Keratinocyte (primary cell): ENCODE results near the gene NDUFS8. TPM values are rescaled to one million over a fixed set of nuclear protein-coding genes. Genes with fewer than 3 reads are reported as not detected.
A peak's percentile ranks its signal among the peaks of the same experiment; 100 is the strongest.

Experiments used
- DNase-seq: peaks from one replicate; pipeline ENCODE4 v3.0.0-alpha.2; 2011; ENCODE audit warnings: low read depth, missing footprints, low spot score
- FAIRE-seq: peaks from 2 replicates; lab custom pipeline; 2011; peaks lifted over from hg19 to GRCh38; lab: Jason Lieb, UNC
- H2AFZ ChIP-seq: 2 replicates; pipeline ENCODE4 v1.6.0; 2012; ENCODE audit warnings: low read length, control low read depth, inconsistent platforms; ENCODE audit not compliant: control insufficient read depth
- H3K27ac ChIP-seq: 2 replicates; pipeline ENCODE4 v1.5.1; 2011; ENCODE audit warnings: low read length; ENCODE audit not compliant: control insufficient read depth, insufficient read depth
- H3K27me3 ChIP-seq: 3 replicates; pipeline ENCODE4 v1.6.0; 2011; ENCODE audit warnings: low read length; ENCODE audit not compliant: control insufficient read depth, insufficient read depth; ENCODE audit errors: extremely low read depth
- H3K36me3 ChIP-seq, 2 experiments: 2 replicates in 1 of 2; 3 replicates in 1 of 2; pipeline ENCODE4 v1.5.1; 2011; ENCODE audit warnings: low read length in 2 of 2, mild to moderate bottlenecking in 1 of 2; ENCODE audit not compliant: control insufficient read depth in 2 of 2, insufficient read depth in 2 of 2; ENCODE audit errors: extremely low read depth in 1 of 2
- H3K4me1 ChIP-seq: 3 replicates; pipeline ENCODE4 v1.5.1; 2011; ENCODE audit warnings: low read length; ENCODE audit not compliant: control insufficient read depth, insufficient read depth; ENCODE audit errors: extremely low read depth
- H3K4me2 ChIP-seq: 3 replicates; pipeline ENCODE4 v1.6.0; 2011; ENCODE audit warnings: low read depth, low read length; ENCODE audit not compliant: control insufficient read depth, insufficient read depth; ENCODE audit errors: extremely low read depth
- H3K4me3 ChIP-seq, 3 experiments: fragments of 200-600 bp in 1 of 3; sonication (generic) in 1 of 3; 2 replicates in 2 of 3; 3 replicates in 1 of 3; pipeline ENCODE4 v1.5.1; 2011 to 2016; ENCODE audit warnings: low read length in 3 of 3, mild to moderate bottlenecking in 3 of 3, control low read depth in 2 of 3, inconsistent platforms in 1 of 3, low read depth in 1 of 3, mixed read lengths in 1 of 3, mixed run types in 1 of 3, moderate library complexity in 1 of 3; ENCODE audit not compliant: control insufficient read depth in 2 of 3, insufficient read depth in 2 of 3; ENCODE audit errors: extremely low read depth in 1 of 3
- H3K79me2 ChIP-seq: 2 replicates; pipeline ENCODE4 v1.6.0; 2012; ENCODE audit warnings: low read length; ENCODE audit not compliant: control insufficient read depth, insufficient read depth
- H3K9ac ChIP-seq: 3 replicates; pipeline ENCODE4 v1.6.0; 2011; ENCODE audit warnings: low read length; ENCODE audit not compliant: control insufficient read depth, insufficient read depth; ENCODE audit errors: extremely low read depth
- H3K9me1 ChIP-seq: 3 replicates; pipeline ENCODE4 v1.6.0; 2011; ENCODE audit warnings: low read length; ENCODE audit not compliant: control insufficient read depth, insufficient read depth; ENCODE audit errors: extremely low read depth
- H3K9me3 ChIP-seq: 2 replicates; pipeline ENCODE4 v1.5.1; 2012; ENCODE audit warnings: low read depth, low read length; ENCODE audit not compliant: control insufficient read depth
- H4K20me1 ChIP-seq: 3 replicates; pipeline ENCODE4 v1.6.0; 2011; ENCODE audit warnings: low read length; ENCODE audit not compliant: control insufficient read depth, insufficient read depth; ENCODE audit errors: extremely low read depth
- EZH2 ChIP-seq: IDR thresholded peaks from one replicate; pipeline ENCODE4 v1.6.1; 2012; ENCODE audit warnings: inconsistent platforms, mild to moderate bottlenecking, low read length, moderate library complexity
- dilution Hi-C: fragments of 300-500 bp; cut with MboI; formaldehyde crosslinking; loops from one replicate; pipeline ENCODE4 v1.7.0; 2020; ENCODE audit warnings: low sequenced_read_pairs; ENCODE audit not compliant: extremely low pct_ligation_motif_present
- polyA plus RNA-seq, 5 experiments: library from polyadenylated mRNA; depleted of rRNA in 3 of 5; stranded (reverse) in 3 of 5; stranded (forward) in 1 of 5; unstranded in 1 of 5; fragments of >200 nt; gene quantifications; 1 replicate in 1 of 5; 2 replicates in 3 of 5; 3 replicates in 1 of 5; pipeline versions ENCODE4 v1.2.1 to v1.2.3, GENCODE V29; 2011 to 2012; ENCODE audit warnings: missing spikeins in 2 of 5, low read depth in 1 of 5, low replicate concordance in 1 of 5
- TF ChIP-seq, protein P1 (sequence below), 3 experiments: IDR thresholded peaks in 1 of 3; conservative IDR thresholded peaks in 1 of 3; optimal IDR thresholded peaks in 1 of 3; 2 replicates in 2 of 3; 3 replicates in 1 of 3; pipeline versions ENCODE3 to v1.5.1; 2011; ENCODE audit warnings: low read length in 3 of 3, mild to moderate bottlenecking in 3 of 3, moderate library complexity in 2 of 3, control low read depth in 1 of 3, inconsistent platforms in 1 of 3; ENCODE audit not compliant: insufficient read depth in 2 of 3; ENCODE audit errors: extremely low read depth in 1 of 3

NDUFS8 gene
- polyA plus RNA-seq, 1 donor (not counting 4 experiments of a cell fraction or from before 2014, with no cell fraction given), result 51.7 TPM

- H4K20me1 ChIP-seq, result no peaks in the 10 kb centered on the region
- peak overlapping the region; percentile 60 for H3K9ac ChIP-seq
- H3K4me2 ChIP-seq, result peak overlapping the region; percentile 55
- dilution Hi-C loops, result no loop called here
- H2AFZ ChIP-seq, result no peak overlapping the region
- H3K79me2 ChIP-seq, result no peaks in the 10 kb centered on the region
- H3K9me1 ChIP-seq, result no peaks in the 10 kb centered on the region
- no peaks in the 10 kb centered on the region for H3K36me3 ChIP-seq
- H3K27me3 ChIP-seq, result no peaks in the 10 kb centered on the region
- H3K4me3 ChIP-seq, result peak overlapping the region in 1 of 3 experiments; percentile 13
- H3K4me1 ChIP-seq, result peaks cover 41% of the 10 kb centered on the region
- DNase-seq (no peak), FAIRE-seq (no peak)
- no peaks in the 10 kb centered on the region for H3K9me3 ChIP-seq
- TF ChIP-seq, protein P1, sequence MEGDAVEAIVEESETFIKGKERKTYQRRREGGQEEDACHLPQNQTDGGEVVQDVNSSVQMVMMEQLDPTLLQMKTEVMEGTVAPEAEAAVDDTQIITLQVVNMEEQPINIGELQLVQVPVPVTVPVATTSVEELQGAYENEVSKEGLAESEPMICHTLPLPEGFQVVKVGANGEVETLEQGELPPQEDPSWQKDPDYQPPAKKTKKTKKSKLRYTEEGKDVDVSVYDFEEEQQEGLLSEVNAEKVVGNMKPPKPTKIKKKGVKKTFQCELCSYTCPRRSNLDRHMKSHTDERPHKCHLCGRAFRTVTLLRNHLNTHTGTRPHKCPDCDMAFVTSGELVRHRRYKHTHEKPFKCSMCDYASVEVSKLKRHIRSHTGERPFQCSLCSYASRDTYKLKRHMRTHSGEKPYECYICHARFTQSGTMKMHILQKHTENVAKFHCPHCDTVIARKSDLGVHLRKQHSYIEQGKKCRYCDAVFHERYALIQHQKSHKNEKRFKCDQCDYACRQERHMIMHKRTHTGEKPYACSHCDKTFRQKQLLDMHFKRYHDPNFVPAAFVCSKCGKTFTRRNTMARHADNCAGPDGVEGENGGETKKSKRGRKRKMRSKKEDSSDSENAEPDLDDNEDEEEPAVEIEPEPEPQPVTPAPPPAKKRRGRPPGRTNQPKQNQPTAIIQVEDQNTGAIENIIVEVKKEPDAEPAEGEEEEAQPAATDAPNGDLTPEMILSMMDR (optimal IDR thresholded peaks at IDR 0.05 in 1 of 3, IDR thresholded peaks at IDR 0.05 in 1 of 3, conservative IDR thresholded peaks at IDR 0.05 in 1 of 3; ENCODE audit: extremely low read depth in 1 of 3, insufficient read depth in 2 of 3, low read length in 3 of 3), result no peak
- TF ChIP-seq EZH2, result no peak
- peak overlapping the region; percentile 53 for H3K27ac ChIP-seq
Observed at GRCh38 chr11:68013611-68014156, 16.8 kb upstream of the NDUFS8 start.

GRCh38 chr11:68014157-68014946 lies 16.1 kb upstream of the NDUFS8 start:
- Histone ChIP-seq H3K4me1 (peaks cover 36% of the 10 kb centered on the region), H3K9me3 (no peaks in the 10 kb centered on the region), H3K27ac (peak overlapping the region; percentile 53), H3K36me3 (no peaks in the 10 kb centered on the region), H3K4me2 (peak overlapping the region; percentile 35), H3K79me2 (no peaks in the 10 kb centered on the region), H3K27me3 (no peaks in the 10 kb centered on the region), H3K9ac (peak overlapping the region; percentile 60), H3K4me3 (peak overlapping the region in 1 of 3 experiments; percentile 26), H2AFZ (peak overlapping the region; percentile 80), H4K20me1 (no peaks in the 10 kb centered on the region), H3K9me1 (no peaks in the 10 kb centered on the region)
- TF ChIP-seq EZH2, result no peak
- TF ChIP-seq, protein P1 (optimal IDR thresholded peaks at IDR 0.05 in 1 of 3, IDR thresholded peaks at IDR 0.05 in 1 of 3, conservative IDR thresholded peaks at IDR 0.05 in 1 of 3; ENCODE audit: extremely low read depth in 1 of 3, insufficient read depth in 2 of 3, low read length in 3 of 3), result no peak
- FAIRE-seq, result peak; percentile 17
- DNase-seq, result no peak
- dilution Hi-C loops, result no loop called here
